Epithelial cell of proximal tubule (primary cell): ENCODE measurements around the gene BACH1. TPM values are rescaled to one million over a fixed set of nuclear protein-coding genes. Genes with fewer than 3 reads are reported as not detected.

Experiments
- DNase-seq: peaks from one replicate; pipeline ENCODE4 v3.0.0-alpha.2; 2011; ENCODE audit warnings: low read depth
- H3K4me3 ChIP-seq: 2 replicates; pipeline ENCODE4 v1.5.1; 2011; ENCODE audit warnings: low read depth, mild to moderate bottlenecking, low read length
- CTCF ChIP-seq: conservative IDR thresholded peaks from 2 replicates; pipeline ENCODE4 v1.5.1; 2012; ENCODE audit warnings: low read depth, mild to moderate bottlenecking, low read length
- total RNA-seq: library from RNA; depleted of rRNA; stranded (reverse); fragments of >200 nt; gene quantifications from 2 replicates; pipeline ENCODE4 v1.2.3, GENCODE V29; 2015

The BACH1 gene
- total RNA-seq, 1 donor from 2014 or later, result 24.9 TPM

- no peak for TF ChIP-seq CTCF
- no peak for DNase-seq
- H3K4me3 ChIP-seq, result no peak overlapping the region
These were observed 78.5 kb downstream of the BACH1 start for GRCh38 chr21:29377266-29377665.

- TF ChIP-seq CTCF, result no peak
- DNase-seq, result no peak
- no peak overlapping the region for H3K4me3 ChIP-seq
These were observed 80.1 kb downstream of the BACH1 start for GRCh38 chr21:29378832-29379231.

- no peak for DNase-seq
- H3K4me3 ChIP-seq, result no peak overlapping the region
- no peak for TF ChIP-seq CTCF
These were observed 80.9 kb downstream of the BACH1 start for GRCh38 chr21:29379517-29380054.

- no peak overlapping the region for H3K4me3 ChIP-seq
- DNase-seq, result peak; percentile 88
- no peak for TF ChIP-seq CTCF
These were observed 83.4 kb downstream of the BACH1 start for GRCh38 chr21:29382030-29382654.

- TF ChIP-seq CTCF, result no peak
- no peak overlapping the region for H3K4me3 ChIP-seq
- no peak for DNase-seq
These were observed 86.1 kb downstream of the BACH1 start for GRCh38 chr21:29384683-29385359.

GRCh38 chr21:29385934-29386520 is 87.3 kb downstream of the BACH1 start:
- no peak overlapping the region for H3K4me3 ChIP-seq
- DNase-seq, result no peak
- no peak for TF ChIP-seq CTCF

- no peak for DNase-seq
- no peak overlapping the region for H3K4me3 ChIP-seq
- TF ChIP-seq CTCF, result no peak
These were observed 88.1 kb downstream of the BACH1 start for GRCh38 chr21:29386803-29387202.
